ENCODE data around the gene SPRR1B. TPM values are rescaled to one million over a fixed set of nuclear protein-coding genes. Genes with fewer than 3 reads are reported as not detected.

Gene SPRR1B
- total and polyA plus RNA-seq, 10 of the 15 experiments (the other 5 are each of a cell fraction or from before 2014, with no cell fraction given) = not detected

- in situ Hi-C loops (cut with MboI) = no loop called here
- TF ChIP-seq MEF2B (IDR thresholded peaks at IDR 0.05; ENCODE audit: partially characterized antibody, poor library complexity, severe bottlenecking) = no peak
- no peak for TF ChIP-seq NFYA (IDR thresholded peaks at IDR 0.05; ENCODE audit: borderline replicate concordance, low read depth, low read length)
- no peak for TF ChIP-seq SMC3 (IDR thresholded peaks at IDR 0.05; ENCODE audit: borderline replicate concordance, low read length)
- TF ChIP-seq ZBTB40 (IDR thresholded peaks at IDR 0.05; ENCODE audit: borderline replicate concordance) = no peak
- TF ChIP-seq ZNF384 (IDR thresholded peaks at IDR 0.05; ENCODE audit: borderline replicate concordance, low read depth, low read length) = no peak
- no peak for TF ChIP-seq CHD1 (IDR thresholded peaks at IDR 0.05; ENCODE audit: low read depth, low read length)
- no peak for TF ChIP-seq BRCA1 (IDR thresholded peaks at IDR 0.05; ENCODE audit: low read depth, low read length)
- TF ChIP-seq KDM1A (IDR thresholded peaks at IDR 0.05; ENCODE audit: borderline replicate concordance) = no peak
- TF ChIP-seq ZNF217 (IDR thresholded peaks at IDR 0.05) = no peak
- no peak for TF ChIP-seq FOS (IDR thresholded peaks at IDR 0.05; ENCODE audit: borderline replicate concordance, extremely low read depth, insufficient read length)
- CTCF ChIA-PET = interaction anchor here (1.1 kb wide), 1 partner anchor 10 kb away, joined by 3 read pairs; no protein-coding TSS in a partner anchor
- RAD21 ChIA-PET (ENCODE audit: unreplicated experiment) = no interaction called here
- Histone ChIP-seq H3K36me3 (ENCODE audit: control insufficient read depth in 2 of 2, insufficient read depth in 2 of 2, low read length in 1 of 2) (no peaks in the 10 kb centered on the region), H3K9ac (ENCODE audit: control insufficient read depth, insufficient read depth, low read length) (no peak within 1 kb of the TSS), H3K27me3 (replicated peaks in 1 of 2; ENCODE audit: control insufficient read depth in 2 of 2, insufficient read depth in 2 of 2, low read length in 1 of 2) (no peaks in the 10 kb centered on the region; a peak in 2 of 4 replicates), H3K4me1 (ENCODE audit: control insufficient read depth, insufficient read depth, low read length) (no peaks in the 10 kb centered on the region), H4K20me1 (ENCODE audit: control insufficient read depth, insufficient read depth) (no peaks in the 10 kb centered on the region), H3K9me3 (replicated peaks; ENCODE audit: control insufficient read depth, insufficient read depth, low read length) (no peaks in the 10 kb centered on the region), H3K27ac (ENCODE audit: control insufficient read depth, insufficient read depth) (no peak within 1 kb of the TSS), H3K79me2 (ENCODE audit: control insufficient read depth, insufficient read depth, low read length) (no peaks in the 10 kb centered on the region), H3K4me2 (ENCODE audit: control insufficient read depth, insufficient read depth) (no peak within 1 kb of the TSS), H2AFZ (ENCODE audit: control insufficient read depth, low read depth, low read length) (no peak within 1 kb of the TSS), H3K4me3 (no peak within 1 kb of the TSS)
- POLR2A ChIA-PET = no interaction called here
- 25% methylated on average over 4 of the region's 4 CpGs for WGBS (ENCODE audit: insufficient coverage, insufficient replicate concordance, low lambda C conversion rate, missing lambda C conversion rate)
- FAIRE-seq (no peak), DNase-seq (ENCODE audit: low read depth, low spot score) (no peak), ATAC-seq (no peak)
- intact Hi-C loops (cut with micrococcal nuclease; ENCODE audit: unreplicated experiment) = no loop called here
- BruUV-seq (replicated peaks) = no TSS peak
- SMC1A ChIA-PET (ENCODE audit: uncharacterized antibody, unreplicated experiment) = no interaction called here
These were observed 10.1 kb downstream of the SPRR1B start, which contains the start of gene SPRR2D for GRCh38 chr1:153040950-153041631. SPRR2D (minus strand) TSS chr1:153041120; CDS start chr1:153040346, 774 bp downstream.
